Smooth muscle cell (in vitro differentiated cells): Measurements from ENCODE around the gene ARPC3. TPM values are rescaled to one million over a fixed set of nuclear protein-coding genes. Genes with fewer than 3 reads are reported as not detected.
"Not testable (repeated sequence)": the region's sequence is repeated elsewhere in the genome, so short reads cannot be mapped to it uniquely, and the experiment has no call there.

ENCODE experiments used
- DNase-seq: peaks from one replicate; lab custom pipeline; 2025; ENCODE audit not compliant: unreplicated experiment; lab: John Stamatoyannopoulos, UW
- H2AFZ ChIP-seq: fragments of 200-600 bp; sonication (generic); 2 replicates; pipeline ENCODE4 v1.6.0; 2016; ENCODE audit warnings: antibody characterized with exemption, low read depth, mild to moderate bottlenecking
- H3F3A ChIP-seq: fragments of 200-600 bp; sonication (generic); 2 replicates; pipeline ENCODE4 v1.6.0; 2017; ENCODE audit warnings: antibody characterized with exemption, low read depth
- H3K27ac ChIP-seq: fragments of 200-600 bp; sonication (generic); 2 replicates; pipeline ENCODE4 v1.5.1; 2016; ENCODE audit warnings: low read depth, mild to moderate bottlenecking
- H3K27me3 ChIP-seq: fragments of 200-600 bp; sonication (generic); 2 replicates; pipeline ENCODE4 v1.6.1; 2016; ENCODE audit warnings: low read depth, mild to moderate bottlenecking
- H3K36me3 ChIP-seq: fragments of 200-600 bp; sonication (generic); 2 replicates; pipeline ENCODE4 v1.5.1; 2016; ENCODE audit warnings: low read depth
- H3K4me1 ChIP-seq: fragments of 200-600 bp; sonication (generic); 2 replicates; pipeline ENCODE4 v1.5.1; 2016; ENCODE audit warnings: low read depth
- H3K4me2 ChIP-seq: fragments of 200-600 bp; sonication (generic); 2 replicates; pipeline ENCODE4 v1.6.0; 2016; ENCODE audit warnings: mild to moderate bottlenecking
- H3K4me3 ChIP-seq: fragments of 200-600 bp; sonication (generic); 2 replicates; pipeline ENCODE4 v1.5.1; 2016; ENCODE audit warnings: mild to moderate bottlenecking
- H3K79me2 ChIP-seq: fragments of 200-600 bp; sonication (generic); 2 replicates; pipeline ENCODE4 v1.6.0; 2016; ENCODE audit warnings: low read depth, mild to moderate bottlenecking
- H3K9ac ChIP-seq: fragments of 200-600 bp; sonication (generic); 2 replicates; pipeline ENCODE4 v1.6.0; 2016; ENCODE audit warnings: low read depth
- H3K9me3 ChIP-seq: fragments of 200-600 bp; sonication (generic); replicated peaks from 2 replicates; pipeline ENCODE4 v1.5.1; 2016; ENCODE audit warnings: low read depth
- H4K20me1 ChIP-seq: fragments of 200-600 bp; sonication (generic); 2 replicates; pipeline ENCODE4 v1.6.0; 2016; ENCODE audit warnings: low read depth
- WGBS: methylation state at CpG from one replicate; pipeline ENCODE4 v1.1.7; 2016; ENCODE audit warnings: low lambda C conversion rate; 5-methylcytosine and 5-hydroxymethylcytosine counted together
- polyA plus RNA-seq: library from polyadenylated mRNA; unstranded; fragments of >200 nt; fragmentation: Nextera tagmentation; extraction: Ambion mirVana; gene quantifications from 2 replicates; pipeline ENCODE4 v1.2.1, GENCODE V29; 2016
- total RNA-seq: library from RNA; depleted of rRNA; stranded (reverse); fragments of >200 nt; gene quantifications from 2 replicates; pipeline ENCODE4 v1.2.3, GENCODE V29; 2014
- TF ChIP-seq, protein P1 (sequence below): fragments of 200-600 bp; sonication (generic); IDR thresholded peaks from 2 replicates; pipeline ENCODE4 v1.5.1; 2017; ENCODE audit warnings: borderline replicate concordance, mild to moderate bottlenecking, antibody characterized with exemption; ENCODE audit not compliant: insufficient read depth, poor library complexity, severe bottlenecking

ARPC3 gene
- total and polyA plus RNA-seq, 2 experiments from 2014 or later: 338 to 507 TPM

DNA sequence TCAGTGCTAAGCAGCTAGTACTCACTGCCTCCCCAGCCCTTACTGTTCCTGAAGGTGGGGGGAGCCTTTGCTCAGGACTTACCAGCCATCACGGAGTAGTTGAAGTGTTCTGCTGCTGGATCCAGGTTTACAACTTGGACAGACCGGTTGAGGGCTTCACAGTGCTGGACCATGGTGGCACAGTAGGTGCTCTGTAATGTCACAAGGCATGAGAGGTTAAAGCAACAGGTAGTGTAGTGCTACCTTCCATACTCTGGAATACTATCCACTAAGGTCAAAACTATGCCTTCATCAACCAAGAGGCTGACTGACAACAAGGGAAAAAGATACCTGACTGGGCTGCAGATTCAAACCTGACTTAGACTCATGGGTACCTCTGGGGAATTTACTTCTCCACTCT lies 14.9 kb upstream of the ARPC3 start:
- no peaks in the 10 kb centered on the region for H3F3A ChIP-seq
- no peaks in the 10 kb centered on the region for H3K27me3 ChIP-seq
- no peak for DNase-seq
- TF ChIP-seq, protein P1, sequence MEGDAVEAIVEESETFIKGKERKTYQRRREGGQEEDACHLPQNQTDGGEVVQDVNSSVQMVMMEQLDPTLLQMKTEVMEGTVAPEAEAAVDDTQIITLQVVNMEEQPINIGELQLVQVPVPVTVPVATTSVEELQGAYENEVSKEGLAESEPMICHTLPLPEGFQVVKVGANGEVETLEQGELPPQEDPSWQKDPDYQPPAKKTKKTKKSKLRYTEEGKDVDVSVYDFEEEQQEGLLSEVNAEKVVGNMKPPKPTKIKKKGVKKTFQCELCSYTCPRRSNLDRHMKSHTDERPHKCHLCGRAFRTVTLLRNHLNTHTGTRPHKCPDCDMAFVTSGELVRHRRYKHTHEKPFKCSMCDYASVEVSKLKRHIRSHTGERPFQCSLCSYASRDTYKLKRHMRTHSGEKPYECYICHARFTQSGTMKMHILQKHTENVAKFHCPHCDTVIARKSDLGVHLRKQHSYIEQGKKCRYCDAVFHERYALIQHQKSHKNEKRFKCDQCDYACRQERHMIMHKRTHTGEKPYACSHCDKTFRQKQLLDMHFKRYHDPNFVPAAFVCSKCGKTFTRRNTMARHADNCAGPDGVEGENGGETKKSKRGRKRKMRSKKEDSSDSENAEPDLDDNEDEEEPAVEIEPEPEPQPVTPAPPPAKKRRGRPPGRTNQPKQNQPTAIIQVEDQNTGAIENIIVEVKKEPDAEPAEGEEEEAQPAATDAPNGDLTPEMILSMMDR: no peak
- no peak overlapping the region for H3K9ac ChIP-seq
- no peak overlapping the region for H3K4me2 ChIP-seq
- H3K4me1 ChIP-seq: peaks cover 7% of the 10 kb centered on the region
- H3K79me2 ChIP-seq: peaks cover 12% of the 10 kb centered on the region
- H4K20me1 ChIP-seq: no peaks in the 10 kb centered on the region
- no peaks in the 10 kb centered on the region for H3K9me3 ChIP-seq
- no peak overlapping the region for H3K4me3 ChIP-seq
- H2AFZ ChIP-seq: no peak overlapping the region
- no peak overlapping the region for H3K27ac ChIP-seq
- 93% methylated on average over 2 of the region's 2 CpGs for WGBS
- H3K36me3 ChIP-seq: no peaks in the 10 kb centered on the region

DNA sequence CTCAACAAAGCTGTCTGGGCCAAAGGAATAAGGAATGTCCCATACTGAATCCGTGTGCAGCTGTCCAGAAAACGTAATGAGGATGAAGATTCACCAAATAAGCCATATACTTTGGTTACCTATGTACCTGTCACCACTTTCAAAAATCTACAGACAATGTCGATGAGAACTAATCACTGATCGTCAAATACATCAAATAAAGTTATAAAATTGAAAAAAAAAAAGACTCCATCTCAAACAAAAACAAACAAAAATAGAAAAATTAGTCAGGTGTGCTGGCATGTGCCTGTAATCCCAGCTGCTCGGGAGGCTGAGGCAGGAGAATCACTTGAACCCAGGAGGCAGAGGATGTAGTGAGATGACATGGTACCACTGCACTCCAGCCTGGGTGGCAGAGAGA lies 11.1 kb upstream of the ARPC3 start:
- not testable (repeated sequence) for H3K4me1 ChIP-seq, H3K79me2 ChIP-seq, H3K9me3 ChIP-seq, H3K9ac ChIP-seq, H2AFZ ChIP-seq, H3K4me3 ChIP-seq, H3K4me2 ChIP-seq, H3K36me3 ChIP-seq, H3K27me3 ChIP-seq, H3K27ac ChIP-seq, H3F3A ChIP-seq, DNase-seq, H4K20me1 ChIP-seq
- WGBS: 97% methylated on average over 5 of the region's 5 CpGs

- TF ChIP-seq, protein P1: no peak
Measured at GRCh38 chr12:110458756-110459155, 8.6 kb upstream of the ARPC3 start.

GRCh38 chr12:110453569-110454296 lies 3.6 kb upstream of the ARPC3 start:
- TF ChIP-seq, protein P1: no peak
- H2AFZ ChIP-seq: no peak overlapping the region
- 97% methylated on average over 4 of the region's 4 CpGs for WGBS

More at GRCh38 chr12:110458756-110459155, 8.6 kb upstream of the ARPC3 start:
- WGBS: 94% methylated on average over 4 of the region's 4 CpGs
- Histone ChIP-seq H3K9ac (no peak overlapping the region), H3K4me2 (no peak overlapping the region), H3K27me3 (no peaks in the 10 kb centered on the region), H2AFZ (no peak overlapping the region), H3K79me2 (no peaks in the 10 kb centered on the region), H3K4me1 (no peaks in the 10 kb centered on the region), H4K20me1 (no peaks in the 10 kb centered on the region), H3K27ac (no peak overlapping the region), H3K4me3 (no peak overlapping the region), H3K9me3 (no peaks in the 10 kb centered on the region), H3F3A (no peaks in the 10 kb centered on the region), H3K36me3 (no peaks in the 10 kb centered on the region)
- DNase-seq: no peak

More at GRCh38 chr12:110453569-110454296, 3.6 kb upstream of the ARPC3 start:
- Histone ChIP-seq H3K9me3 (no peaks in the 10 kb centered on the region), H3K4me1 (peaks cover 4% of the 10 kb centered on the region), H3K79me2 (peaks cover 14% of the 10 kb centered on the region), H3K27me3 (no peaks in the 10 kb centered on the region), H3K27ac (no peak overlapping the region), H3K4me3 (no peak overlapping the region), H4K20me1 (no peaks in the 10 kb centered on the region), H3K4me2 (no peak overlapping the region), H3K9ac (no peak overlapping the region), H3K36me3 (no peaks in the 10 kb centered on the region), H3F3A (peaks cover 6% of the 10 kb centered on the region)
- DNase-seq: no peak
